GM18858 (cell line): Measurements from ENCODE around the gene ZAR1.

Experiments used
- ATAC-seq: cut with Tn5 transposase; IDR thresholded peaks from one replicate; pipeline ENCODE4 v1.9.1; 2021; ENCODE audit not compliant: unreplicated experiment

ZAR1 gene

GRCh38 chr4:48489683-48490011 lies 405 bp upstream of the ZAR1 start:
- ATAC-seq, result no peak

GRCh38 chr4:48490680-48491513 lies 845 bp downstream of the ZAR1 start:
- no peak for ATAC-seq

- no peak for ATAC-seq
Measured at GRCh38 chr4:48491514-48492176, 1.6 kb downstream of the ZAR1 start.

GRCh38 chr4:48493452-48494100 lies 3.5 kb downstream of the ZAR1 start:
- ATAC-seq, result no peak

GRCh38 chr4:48495941-48496340 lies 5.9 kb downstream of the ZAR1 start:
- ATAC-seq, result no peak

- ATAC-seq, result no peak
Measured at GRCh38 chr4:48498895-48499294, 8.8 kb downstream of the ZAR1 start.

GRCh38 chr4:48499551-48500066 lies 9.6 kb downstream of the ZAR1 start:
- ATAC-seq, result peak; percentile 77

GRCh38 chr4:48503233-48504025 lies 13.4 kb downstream of the ZAR1 start:
- ATAC-seq, result no peak

- no peak for ATAC-seq
Measured at GRCh38 chr4:48504026-48504330, 13.9 kb downstream of the ZAR1 start.

GRCh38 chr4:48504352-48504751 lies 14.3 kb downstream of the ZAR1 start:
- ATAC-seq, result no peak

GRCh38 chr4:48506716-48507115 lies 16.7 kb downstream of the ZAR1 start:
- ATAC-seq, result no peak

- ATAC-seq, result no peak
Measured at GRCh38 chr4:48509543-48509942, 19.5 kb downstream of the ZAR1 start.

GRCh38 chr4:48518143-48518542 lies 28.1 kb downstream of the ZAR1 start:
- no peak for ATAC-seq

- no peak for ATAC-seq
Measured at GRCh38 chr4:48526406-48526805, 36.4 kb downstream of the ZAR1 start.

GRCh38 chr4:48538358-48538757 lies 48.3 kb downstream of the ZAR1 start:
- ATAC-seq, result no peak

GRCh38 chr4:48539597-48539996 lies 49.5 kb downstream of the ZAR1 start:
- no peak for ATAC-seq

GRCh38 chr4:48542888-48543287 lies 52.8 kb downstream of the ZAR1 start:
- ATAC-seq, result no peak

GRCh38 chr4:48543796-48544195 lies 53.7 kb downstream of the ZAR1 start:
- no peak for ATAC-seq
